Activated naive CD4-positive, alpha-beta T cell treated with anti-CD3 and anti-CD28 coated beads, Interleukin-2, amount 50 U/mL, for 24 hours (primary cell): ENCODE results near the gene PPP2R5B.

Experiments
- H3K27ac Mint-ChIP-seq: one replicate; pipeline ENCODE4 v1.8.0; 2021; ENCODE audit warnings: mild to moderate bottlenecking, mixed read lengths
- H3K27me3 Mint-ChIP-seq: one replicate; pipeline ENCODE4 v1.8.0; 2021; ENCODE audit warnings: mixed read lengths
- H3K36me3 Mint-ChIP-seq: one replicate; pipeline ENCODE4 v1.8.0; 2021; ENCODE audit warnings: mixed read lengths
- H3K4me1 Mint-ChIP-seq: one replicate; pipeline ENCODE4 v1.8.0; 2021; ENCODE audit warnings: mixed read lengths
- H3K4me3 Mint-ChIP-seq: one replicate; pipeline ENCODE4 v1.8.0; 2021; ENCODE audit warnings: mild to moderate bottlenecking, mixed read lengths
- H3K9me3 Mint-ChIP-seq: one replicate; pipeline ENCODE4 v1.8.0; 2021; ENCODE audit warnings: mixed read lengths

The PPP2R5B gene

GRCh38 chr11:64885367-64886286 lies 38.9 kb upstream of the PPP2R5B start:
- Mint-ChIP-seq H3K27ac (peak overlapping the region; percentile 85), H3K4me3 (peak overlapping the region; percentile 48), H3K27me3 (no peaks in the 10 kb centered on the region), H3K9me3 (no peaks in the 10 kb centered on the region), H3K4me1 (peaks cover 43% of the 10 kb centered on the region), H3K36me3 (no peaks in the 10 kb centered on the region)

DNA sequence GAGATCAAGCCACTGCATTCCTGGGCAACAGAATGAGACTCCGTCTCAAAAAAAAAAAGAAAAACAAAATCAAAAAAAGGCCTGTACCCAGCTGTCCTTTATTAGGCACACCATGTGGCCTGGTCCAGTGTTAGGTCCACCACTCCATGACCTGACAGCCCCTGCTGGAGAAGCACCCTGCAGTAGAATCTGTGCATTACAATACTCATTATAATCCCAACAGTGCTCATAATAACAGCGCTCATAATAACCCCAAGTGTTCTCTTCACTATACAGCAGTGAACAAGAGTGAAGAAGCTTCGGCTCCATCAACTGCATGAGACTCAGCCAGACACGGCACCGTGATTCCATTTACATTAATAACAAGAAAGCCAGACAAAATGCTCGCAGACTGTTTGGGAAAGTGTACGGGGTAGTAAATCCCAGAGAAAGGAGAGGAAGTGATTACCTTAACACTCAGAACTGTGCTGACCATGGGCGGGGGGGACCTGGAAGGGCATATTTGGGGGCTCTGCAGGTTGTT lies 37.2 kb upstream of the PPP2R5B start:
- Mint-ChIP-seq H3K27me3 (no peaks in the 10 kb centered on the region), H3K4me1 (peaks cover 32% of the 10 kb centered on the region), H3K9me3 (no peaks in the 10 kb centered on the region), H3K27ac (peak overlapping the region; percentile 86), H3K36me3 (no peaks in the 10 kb centered on the region), H3K4me3 (peak overlapping the region; percentile 27)

GRCh38 chr11:64887757-64888405 lies 36.6 kb upstream of the PPP2R5B start:
- Mint-ChIP-seq H3K4me3 (peak overlapping the region; percentile 81), H3K36me3 (no peaks in the 10 kb centered on the region), H3K27ac (peak overlapping the region; percentile 88), H3K27me3 (no peaks in the 10 kb centered on the region), H3K9me3 (no peaks in the 10 kb centered on the region), H3K4me1 (peaks cover 30% of the 10 kb centered on the region)

- Mint-ChIP-seq H3K9me3 (no peaks in the 10 kb centered on the region), H3K27me3 (no peaks in the 10 kb centered on the region), H3K27ac (peak overlapping the region; percentile 88), H3K4me3 (peak overlapping the region; percentile 81), H3K36me3 (no peaks in the 10 kb centered on the region), H3K4me1 (peaks cover 30% of the 10 kb centered on the region)
These were observed 36.1 kb upstream of the PPP2R5B start for GRCh38 chr11:64888406-64888728.

- Mint-ChIP-seq H3K4me3 (no peak overlapping the region), H3K27me3 (no peaks in the 10 kb centered on the region), H3K27ac (no peak overlapping the region), H3K9me3 (no peaks in the 10 kb centered on the region), H3K4me1 (peaks cover 30% of the 10 kb centered on the region), H3K36me3 (no peaks in the 10 kb centered on the region)
These were observed 35.6 kb upstream of the PPP2R5B start for GRCh38 chr11:64888729-64889511.

DNA sequence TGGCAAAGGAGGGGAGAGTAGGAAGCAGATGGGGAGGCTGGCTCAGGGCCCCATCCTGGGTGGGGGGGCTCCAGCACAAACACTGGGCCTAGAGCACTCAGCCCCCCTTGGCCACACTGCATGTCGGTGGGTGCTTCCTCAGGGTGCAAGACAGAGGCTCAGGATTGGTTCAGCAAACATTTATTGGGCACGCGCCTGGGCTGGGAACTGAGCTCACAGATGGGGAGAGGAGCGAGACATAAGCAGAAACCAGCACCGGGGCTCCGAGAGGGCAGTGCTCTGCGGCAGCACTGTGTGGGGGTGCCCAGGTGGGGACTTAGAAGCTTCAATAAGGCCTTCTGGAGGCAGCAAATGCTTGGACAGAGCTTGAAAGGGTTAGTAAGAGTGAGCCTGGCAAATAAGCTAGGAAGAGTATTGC lies 34.0 kb upstream of the PPP2R5B start:
- no peak overlapping the region for H3K4me3 Mint-ChIP-seq
- peaks cover 19% of the 10 kb centered on the region for H3K4me1 Mint-ChIP-seq
- H3K27me3 Mint-ChIP-seq: no peaks in the 10 kb centered on the region
- H3K27ac Mint-ChIP-seq: no peak overlapping the region
- no peaks in the 10 kb centered on the region for H3K36me3 Mint-ChIP-seq
- H3K9me3 Mint-ChIP-seq: no peaks in the 10 kb centered on the region

- no peaks in the 10 kb centered on the region for H3K9me3 Mint-ChIP-seq
- H3K27me3 Mint-ChIP-seq: no peaks in the 10 kb centered on the region
- H3K4me3 Mint-ChIP-seq: no peak overlapping the region
- H3K36me3 Mint-ChIP-seq: no peaks in the 10 kb centered on the region
- peaks cover 11% of the 10 kb centered on the region for H3K4me1 Mint-ChIP-seq
- no peak overlapping the region for H3K27ac Mint-ChIP-seq
These were observed 33.2 kb upstream of the PPP2R5B start for GRCh38 chr11:64891215-64891848.

GRCh38 chr11:64891880-64892279 lies 32.6 kb upstream of the PPP2R5B start:
- peaks cover 11% of the 10 kb centered on the region for H3K4me1 Mint-ChIP-seq
- H3K27me3 Mint-ChIP-seq: no peaks in the 10 kb centered on the region
- no peak overlapping the region for H3K4me3 Mint-ChIP-seq
- H3K9me3 Mint-ChIP-seq: no peaks in the 10 kb centered on the region
- H3K27ac Mint-ChIP-seq: no peak overlapping the region
- no peaks in the 10 kb centered on the region for H3K36me3 Mint-ChIP-seq

DNA sequence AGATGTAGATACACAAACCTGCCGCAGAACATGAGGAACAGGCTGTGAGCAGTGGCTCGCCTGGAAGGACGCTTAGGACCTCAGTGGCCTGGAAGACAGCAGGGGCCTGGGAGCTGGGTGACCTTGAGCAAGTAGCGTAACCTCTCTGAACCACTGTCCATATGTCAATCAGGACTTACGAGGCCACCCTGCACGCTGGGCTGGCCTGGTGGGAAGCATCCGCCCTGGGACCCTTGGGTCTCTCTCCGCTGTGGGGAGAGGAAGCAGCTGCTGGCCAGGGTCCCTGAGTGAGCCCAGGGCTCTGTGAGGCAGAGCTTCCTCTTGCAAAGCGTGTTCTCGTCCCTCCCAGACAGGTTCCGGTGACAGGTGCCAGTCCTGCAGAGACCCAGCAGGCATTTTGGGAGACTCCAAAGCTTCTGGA lies 32.1 kb upstream of the PPP2R5B start:
- no peak overlapping the region for H3K27ac Mint-ChIP-seq
- H3K9me3 Mint-ChIP-seq: no peaks in the 10 kb centered on the region
- H3K4me1 Mint-ChIP-seq: peaks cover 8% of the 10 kb centered on the region
- H3K4me3 Mint-ChIP-seq: no peak overlapping the region
- no peaks in the 10 kb centered on the region for H3K27me3 Mint-ChIP-seq
- no peaks in the 10 kb centered on the region for H3K36me3 Mint-ChIP-seq

GRCh38 chr11:64892838-64893193 lies 31.7 kb upstream of the PPP2R5B start:
- Mint-ChIP-seq H3K36me3 (no peaks in the 10 kb centered on the region), H3K4me3 (no peak overlapping the region), H3K27me3 (no peaks in the 10 kb centered on the region), H3K9me3 (no peaks in the 10 kb centered on the region), H3K27ac (no peak overlapping the region), H3K4me1 (peaks cover 6% of the 10 kb centered on the region)

DNA sequence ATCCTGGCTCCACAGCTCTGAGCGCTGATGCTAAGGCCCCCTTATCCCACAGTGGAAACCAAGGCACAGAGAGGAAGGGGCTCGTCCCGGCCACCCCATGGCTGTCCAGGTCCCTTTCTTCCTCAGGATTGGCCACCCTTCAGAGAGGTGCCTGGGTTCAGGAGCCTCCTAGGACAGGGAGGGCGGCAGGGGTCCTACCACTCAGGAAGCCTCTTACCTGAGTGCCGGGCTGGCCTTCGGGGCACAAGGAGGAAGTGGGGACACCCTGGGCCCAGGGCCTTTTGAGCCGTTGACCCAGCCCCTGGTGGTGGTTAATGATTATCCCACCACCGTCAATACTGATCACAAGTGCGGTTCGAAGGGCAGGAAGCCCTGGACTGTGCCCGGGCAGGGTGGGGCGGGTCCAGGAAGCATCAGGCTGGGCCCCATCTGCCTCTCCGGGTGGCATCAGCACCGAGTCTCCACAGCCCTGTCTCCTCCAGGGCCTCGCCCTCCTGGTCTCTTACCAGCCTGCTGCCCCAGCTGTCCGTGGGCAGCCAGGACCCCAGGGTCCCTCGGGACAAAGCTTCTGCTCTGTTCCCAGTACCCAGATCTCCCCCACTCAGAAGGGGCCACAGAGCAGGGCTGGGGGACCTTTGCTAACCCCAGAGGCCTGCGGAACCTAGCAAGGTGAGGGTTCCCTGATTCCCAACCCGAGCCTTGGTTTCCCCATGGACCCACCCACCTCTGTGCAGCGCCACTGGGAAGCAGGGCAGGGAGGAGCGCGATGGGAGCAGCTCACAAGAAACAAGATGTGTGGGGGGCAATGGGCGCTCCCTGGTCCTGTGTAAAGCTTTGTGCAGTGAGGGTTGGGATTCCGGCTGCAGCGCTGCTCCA lies 31.1 kb upstream of the PPP2R5B start:
- no peak overlapping the region for H3K4me3 Mint-ChIP-seq
- peaks cover under 1% of the 10 kb centered on the region for H3K4me1 Mint-ChIP-seq
- H3K27ac Mint-ChIP-seq: no peak overlapping the region
- no peaks in the 10 kb centered on the region for H3K27me3 Mint-ChIP-seq
- no peaks in the 10 kb centered on the region for H3K9me3 Mint-ChIP-seq
- H3K36me3 Mint-ChIP-seq: no peaks in the 10 kb centered on the region

GRCh38 chr11:64894070-64894811 lies 30.2 kb upstream of the PPP2R5B start:
- Mint-ChIP-seq H3K9me3 (no peaks in the 10 kb centered on the region), H3K27ac (no peak overlapping the region), H3K4me3 (no peak overlapping the region), H3K4me1 (no peaks in the 10 kb centered on the region), H3K36me3 (no peaks in the 10 kb centered on the region), H3K27me3 (no peaks in the 10 kb centered on the region)

- Mint-ChIP-seq H3K4me3 (no peak overlapping the region), H3K27ac (no peak overlapping the region), H3K27me3 (no peaks in the 10 kb centered on the region), H3K9me3 (no peaks in the 10 kb centered on the region), H3K4me1 (peaks cover under 1% of the 10 kb centered on the region), H3K36me3 (no peaks in the 10 kb centered on the region)
These were observed 29.6 kb upstream of the PPP2R5B start for GRCh38 chr11:64894812-64895452.
